ENCODE measurements around the gene SMAD9.

SMAD9 gene

DNA sequence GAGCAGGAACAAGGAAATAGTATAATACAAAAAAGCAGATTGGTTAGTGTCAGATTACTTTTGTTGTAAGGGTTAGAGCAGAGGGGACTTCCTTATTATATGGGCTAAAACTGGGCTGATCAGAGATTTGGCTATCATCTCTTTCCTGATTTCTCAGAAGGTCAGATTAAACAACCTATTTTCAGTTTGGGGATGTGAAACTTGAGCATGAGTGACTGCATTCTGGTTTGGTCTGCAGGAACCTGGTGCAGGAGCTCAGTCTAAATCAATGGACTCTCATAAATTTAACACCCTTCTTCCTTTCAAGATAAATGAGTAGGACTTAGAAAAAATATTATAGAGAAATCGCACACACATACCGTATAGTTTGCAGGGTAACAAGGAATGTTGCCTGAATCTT lies 113.9 kb downstream of the SMAD9 start:
- no peak overlapping the region for H3K4me3 ChIP-seq (replicated peaks; ENCODE audit: low read depth, low read length)
- no peak for DNase-seq (ENCODE audit: extremely low read depth, low read depth)
- TF ChIP-seq, protein P1, sequence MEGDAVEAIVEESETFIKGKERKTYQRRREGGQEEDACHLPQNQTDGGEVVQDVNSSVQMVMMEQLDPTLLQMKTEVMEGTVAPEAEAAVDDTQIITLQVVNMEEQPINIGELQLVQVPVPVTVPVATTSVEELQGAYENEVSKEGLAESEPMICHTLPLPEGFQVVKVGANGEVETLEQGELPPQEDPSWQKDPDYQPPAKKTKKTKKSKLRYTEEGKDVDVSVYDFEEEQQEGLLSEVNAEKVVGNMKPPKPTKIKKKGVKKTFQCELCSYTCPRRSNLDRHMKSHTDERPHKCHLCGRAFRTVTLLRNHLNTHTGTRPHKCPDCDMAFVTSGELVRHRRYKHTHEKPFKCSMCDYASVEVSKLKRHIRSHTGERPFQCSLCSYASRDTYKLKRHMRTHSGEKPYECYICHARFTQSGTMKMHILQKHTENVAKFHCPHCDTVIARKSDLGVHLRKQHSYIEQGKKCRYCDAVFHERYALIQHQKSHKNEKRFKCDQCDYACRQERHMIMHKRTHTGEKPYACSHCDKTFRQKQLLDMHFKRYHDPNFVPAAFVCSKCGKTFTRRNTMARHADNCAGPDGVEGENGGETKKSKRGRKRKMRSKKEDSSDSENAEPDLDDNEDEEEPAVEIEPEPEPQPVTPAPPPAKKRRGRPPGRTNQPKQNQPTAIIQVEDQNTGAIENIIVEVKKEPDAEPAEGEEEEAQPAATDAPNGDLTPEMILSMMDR (IDR thresholded peaks at IDR 0.05; ENCODE audit: low read depth, low read length, missing control alignments), result no peak

DNA sequence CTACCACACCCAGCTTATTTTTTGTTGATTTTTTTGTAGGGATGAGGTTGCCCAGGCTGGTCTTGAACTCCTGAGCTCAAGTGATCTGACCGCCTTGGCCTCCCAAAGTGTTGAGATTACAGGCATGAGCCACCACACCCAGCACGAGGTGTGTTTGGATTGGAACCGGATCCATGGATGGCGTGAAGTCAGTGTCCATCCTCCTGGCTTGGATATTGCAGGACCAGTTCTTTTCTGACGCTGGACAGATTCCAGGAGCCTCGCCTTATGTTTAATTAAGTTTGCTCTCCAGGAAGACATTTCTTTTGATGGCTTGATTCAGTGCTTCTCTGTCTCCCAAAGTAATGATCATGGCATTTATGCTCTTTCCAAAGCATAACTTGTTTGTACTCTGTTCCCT lies 115.5 kb downstream of the SMAD9 start:
- TF ChIP-seq, protein P1 (IDR thresholded peaks at IDR 0.05; ENCODE audit: low read depth, low read length, missing control alignments), result no peak
- no peak for DNase-seq (ENCODE audit: extremely low read depth, low read depth)
- no peak overlapping the region for H3K4me3 ChIP-seq (replicated peaks; ENCODE audit: low read depth, low read length)

DNA sequence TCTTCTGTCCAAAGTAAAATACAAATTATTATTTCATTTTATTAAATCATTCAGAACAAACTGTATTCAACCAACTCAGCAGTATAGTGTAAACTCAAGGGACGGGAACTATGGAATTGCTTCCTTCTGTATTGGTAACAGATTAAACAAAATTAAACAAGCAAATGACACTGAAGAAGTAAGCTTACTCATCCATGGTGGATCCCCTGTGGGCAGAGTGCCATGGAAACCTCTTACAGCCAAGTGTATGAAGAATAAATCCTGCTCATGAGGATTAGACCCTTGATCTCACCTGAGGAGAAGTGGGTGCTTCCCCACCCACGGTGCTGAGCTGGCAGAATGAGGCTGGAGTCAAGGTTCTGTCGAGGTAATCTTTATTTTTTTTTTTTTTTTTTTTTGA lies 119.0 kb downstream of the SMAD9 start:
- H3K4me3 ChIP-seq (replicated peaks; ENCODE audit: low read depth, low read length), result no peak overlapping the region
- TF ChIP-seq, protein P1 (IDR thresholded peaks at IDR 0.05; ENCODE audit: low read depth, low read length, missing control alignments), result no peak
- DNase-seq (ENCODE audit: extremely low read depth, low read depth), result no peak

DNA sequence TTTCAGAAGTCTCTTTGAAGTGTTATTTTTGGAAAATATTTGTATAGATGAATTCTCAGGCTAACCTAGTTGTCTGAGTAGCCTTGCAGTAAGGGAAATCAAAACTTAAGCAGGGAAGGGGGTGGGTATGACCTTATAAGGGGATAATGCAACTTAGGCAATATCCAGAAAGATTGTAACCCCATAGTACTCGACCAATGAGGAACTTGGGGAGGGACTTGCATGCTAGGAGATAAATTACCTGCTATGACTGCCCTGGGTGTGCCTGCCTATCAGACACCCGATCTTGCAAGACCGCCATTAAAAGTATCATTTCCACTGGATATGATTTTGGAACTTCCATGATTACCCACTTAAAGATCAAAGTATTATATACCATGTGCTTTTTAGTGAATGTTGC lies 124.0 kb downstream of the SMAD9 start:
- DNase-seq (ENCODE audit: extremely low read depth, low read depth), result no peak
- TF ChIP-seq, protein P1 (IDR thresholded peaks at IDR 0.05; ENCODE audit: low read depth, low read length, missing control alignments), result no peak

DNA sequence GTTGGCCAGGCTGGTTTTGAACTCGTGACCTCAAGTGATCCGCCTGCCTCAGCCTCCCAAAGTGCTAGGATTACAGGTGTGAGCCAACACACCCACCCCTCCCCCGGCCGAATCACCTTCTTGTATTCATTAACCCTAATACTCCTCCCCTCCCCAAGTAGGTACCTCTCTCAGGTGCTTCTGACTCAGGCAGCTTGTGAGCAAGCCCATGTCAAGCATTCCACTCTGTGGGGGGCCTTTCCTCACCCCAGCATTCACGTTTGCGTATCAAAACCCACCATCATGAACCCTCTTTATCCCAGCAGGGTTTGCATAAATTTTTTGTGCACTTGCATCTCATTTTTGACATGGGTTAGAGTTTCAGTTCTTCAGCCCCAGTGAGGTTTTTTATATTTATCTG lies 124.6 kb downstream of the SMAD9 start:
- DNase-seq (ENCODE audit: extremely low read depth, low read depth), result no peak
- no peak overlapping the region for H3K4me3 ChIP-seq (replicated peaks; ENCODE audit: low read depth, low read length)
- TF ChIP-seq, protein P1 (IDR thresholded peaks at IDR 0.05; ENCODE audit: low read depth, low read length, missing control alignments), result no peak

More for the DNA sequence above, 124.0 kb downstream of the SMAD9 start:
- H3K4me3 ChIP-seq (replicated peaks; ENCODE audit: low read depth, low read length), result no peak overlapping the region
